ENCODE data around the gene PLPPR2. TPM values are rescaled to one million over a fixed set of nuclear protein-coding genes. Genes with fewer than 3 reads are reported as not detected.

PLPPR2 gene
- total RNA-seq, 1 donor from 2014 or later: 77.0 TPM

GRCh38 chr19:11387162-11388034 is 32.2 kb downstream of the PLPPR2 start:
- peaks cover 5% of the 10 kb centered on the region for H3K27me3 Mint-ChIP-seq (ENCODE audit: unreplicated experiment)
- H3K9me3 Mint-ChIP-seq (ENCODE audit: unreplicated experiment): peaks cover 3% of the 10 kb centered on the region
- no peaks in the 10 kb centered on the region for H3K36me3 Mint-ChIP-seq (ENCODE audit: unreplicated experiment)
- TF ChIP-seq CTCF (IDR thresholded peaks at IDR 0.05; ENCODE audit: partially characterized antibody, unreplicated experiment): no peak
- DNase-seq: no peak
- peaks cover 3% of the 10 kb centered on the region for H3K4me1 Mint-ChIP-seq (ENCODE audit: low read depth, unreplicated experiment)
- H3K4me3 Mint-ChIP-seq (ENCODE audit: unreplicated experiment): no peak overlapping the region
- H3K27ac Mint-ChIP-seq (ENCODE audit: unreplicated experiment): no peak overlapping the region

DNA sequence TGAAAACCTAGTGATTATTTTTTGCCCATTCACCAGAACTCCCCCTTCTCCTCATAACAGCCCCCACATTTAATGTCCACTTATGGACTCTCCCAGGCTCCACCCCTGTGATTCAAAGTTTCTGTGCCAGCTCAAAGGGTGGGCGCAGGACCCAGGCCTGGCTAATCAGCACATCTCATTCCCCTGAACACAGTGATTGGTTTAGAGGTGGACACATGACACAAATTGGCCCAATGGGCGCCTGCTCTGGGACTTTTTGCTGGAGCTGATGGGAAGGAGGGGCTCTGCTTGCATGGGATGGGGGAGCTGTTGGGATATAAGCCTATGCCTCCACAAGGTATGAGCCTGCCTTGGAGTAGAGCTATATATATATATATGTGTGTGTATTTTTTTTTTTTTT is 35.1 kb downstream of the PLPPR2 start:
- H3K4me1 Mint-ChIP-seq (ENCODE audit: low read depth, unreplicated experiment): no peaks in the 10 kb centered on the region
- TF ChIP-seq CTCF (IDR thresholded peaks at IDR 0.05; ENCODE audit: partially characterized antibody, unreplicated experiment): no peak
- H3K27me3 Mint-ChIP-seq (ENCODE audit: unreplicated experiment): peaks cover 3% of the 10 kb centered on the region
- no peaks in the 10 kb centered on the region for H3K36me3 Mint-ChIP-seq (ENCODE audit: unreplicated experiment)
- DNase-seq: no peak
- no peak overlapping the region for H3K27ac Mint-ChIP-seq (ENCODE audit: unreplicated experiment)
- no peak overlapping the region for H3K4me3 Mint-ChIP-seq (ENCODE audit: unreplicated experiment)
- no peaks in the 10 kb centered on the region for H3K9me3 Mint-ChIP-seq (ENCODE audit: unreplicated experiment)

DNA sequence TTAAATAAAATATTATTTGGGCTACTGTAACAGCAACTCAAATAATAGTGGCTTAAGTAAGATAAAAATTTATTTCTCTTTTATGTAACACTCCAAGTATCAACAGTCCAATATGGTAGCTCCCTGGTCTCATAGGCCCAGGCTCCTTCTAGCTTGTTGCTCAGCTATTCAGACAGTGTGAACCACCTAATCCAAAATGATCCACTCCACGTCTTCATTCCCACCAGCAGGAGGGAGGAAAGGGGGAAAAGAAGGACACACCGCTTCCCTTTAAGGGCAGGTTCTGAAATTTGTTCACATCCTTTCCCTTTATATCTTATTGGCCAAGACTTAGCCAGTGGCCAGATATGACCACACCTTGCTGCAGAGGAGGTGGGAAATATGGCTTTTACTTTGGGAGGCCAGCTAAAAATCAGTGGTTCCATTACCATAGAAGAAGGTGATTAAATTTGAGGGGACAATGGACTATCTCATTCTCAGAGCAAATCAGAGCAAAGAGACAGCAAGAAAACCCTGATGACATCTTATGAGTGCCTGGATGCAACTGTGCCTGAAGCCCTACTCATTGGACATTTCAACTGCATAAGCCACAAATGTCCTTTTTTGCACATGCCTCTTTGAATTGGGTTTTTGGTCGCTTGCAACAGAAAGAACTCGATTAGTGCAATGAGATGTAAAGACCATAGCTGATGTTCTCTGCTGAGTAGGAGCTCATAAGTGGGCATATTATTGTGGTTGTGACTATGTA is 35.9 kb downstream of the PLPPR2 start:
- DNase-seq: no peak
- Mint-ChIP-seq H3K9me3 (ENCODE audit: unreplicated experiment) (no peaks in the 10 kb centered on the region), H3K36me3 (ENCODE audit: unreplicated experiment) (no peaks in the 10 kb centered on the region), H3K27ac (ENCODE audit: unreplicated experiment) (no peak overlapping the region), H3K4me1 (ENCODE audit: low read depth, unreplicated experiment) (no peaks in the 10 kb centered on the region), H3K4me3 (ENCODE audit: unreplicated experiment) (no peak overlapping the region), H3K27me3 (ENCODE audit: unreplicated experiment) (peaks cover 3% of the 10 kb centered on the region)
- TF ChIP-seq CTCF (IDR thresholded peaks at IDR 0.05; ENCODE audit: partially characterized antibody, unreplicated experiment): no peak

- TF ChIP-seq CTCF (IDR thresholded peaks at IDR 0.05; ENCODE audit: partially characterized antibody, unreplicated experiment): no peak
- no peak overlapping the region for H3K4me3 Mint-ChIP-seq (ENCODE audit: unreplicated experiment)
- peaks cover 2% of the 10 kb centered on the region for H3K4me1 Mint-ChIP-seq (ENCODE audit: low read depth, unreplicated experiment)
- peaks cover 3% of the 10 kb centered on the region for H3K27me3 Mint-ChIP-seq (ENCODE audit: unreplicated experiment)
- H3K9me3 Mint-ChIP-seq (ENCODE audit: unreplicated experiment): peaks cover 2% of the 10 kb centered on the region
- H3K27ac Mint-ChIP-seq (ENCODE audit: unreplicated experiment): no peak overlapping the region
- H3K36me3 Mint-ChIP-seq (ENCODE audit: unreplicated experiment): no peaks in the 10 kb centered on the region
- DNase-seq: no peak
Observed at GRCh38 chr19:11397089-11397610, 41.9 kb downstream of the PLPPR2 start.

All from glutamatergic neuron (in vitro differentiated cells).